Measurements from ENCODE around the gene TMEM204. TPM values are rescaled to one million over a fixed set of nuclear protein-coding genes. Genes with fewer than 3 reads are reported as not detected.

The TMEM204 gene
- total RNA-seq, 4 donors from 2014 or later, result 21.4 to 141 (median 41.7) TPM

DNA sequence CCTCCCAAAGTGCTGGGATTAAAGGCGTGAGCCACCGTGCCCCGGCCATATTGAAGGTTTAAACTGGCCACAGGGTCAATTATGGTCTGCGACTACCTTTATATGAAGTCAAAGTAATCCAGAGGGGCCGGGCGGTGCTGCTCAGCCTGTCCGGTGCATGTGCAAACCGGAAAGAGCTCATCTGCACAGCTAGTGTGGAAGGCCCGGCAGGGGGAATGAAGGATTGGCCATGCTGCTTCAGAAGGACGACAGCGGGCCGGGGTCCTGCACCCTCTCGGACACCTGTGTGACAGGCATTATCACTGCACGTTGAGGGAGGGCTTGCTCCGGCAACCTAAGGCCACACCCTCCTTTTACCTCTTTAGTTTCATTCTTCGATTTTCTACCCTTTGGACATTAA is 23.6 kb downstream of the TMEM204 start:
- ATAC-seq (ENCODE audit: low FRiP score) (no peak), DNase-seq (ENCODE audit: low spot score) (no peak)
- TF ChIP-seq, protein P1, sequence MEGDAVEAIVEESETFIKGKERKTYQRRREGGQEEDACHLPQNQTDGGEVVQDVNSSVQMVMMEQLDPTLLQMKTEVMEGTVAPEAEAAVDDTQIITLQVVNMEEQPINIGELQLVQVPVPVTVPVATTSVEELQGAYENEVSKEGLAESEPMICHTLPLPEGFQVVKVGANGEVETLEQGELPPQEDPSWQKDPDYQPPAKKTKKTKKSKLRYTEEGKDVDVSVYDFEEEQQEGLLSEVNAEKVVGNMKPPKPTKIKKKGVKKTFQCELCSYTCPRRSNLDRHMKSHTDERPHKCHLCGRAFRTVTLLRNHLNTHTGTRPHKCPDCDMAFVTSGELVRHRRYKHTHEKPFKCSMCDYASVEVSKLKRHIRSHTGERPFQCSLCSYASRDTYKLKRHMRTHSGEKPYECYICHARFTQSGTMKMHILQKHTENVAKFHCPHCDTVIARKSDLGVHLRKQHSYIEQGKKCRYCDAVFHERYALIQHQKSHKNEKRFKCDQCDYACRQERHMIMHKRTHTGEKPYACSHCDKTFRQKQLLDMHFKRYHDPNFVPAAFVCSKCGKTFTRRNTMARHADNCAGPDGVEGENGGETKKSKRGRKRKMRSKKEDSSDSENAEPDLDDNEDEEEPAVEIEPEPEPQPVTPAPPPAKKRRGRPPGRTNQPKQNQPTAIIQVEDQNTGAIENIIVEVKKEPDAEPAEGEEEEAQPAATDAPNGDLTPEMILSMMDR (IDR thresholded peaks at IDR 0.05), result no peak

DNA sequence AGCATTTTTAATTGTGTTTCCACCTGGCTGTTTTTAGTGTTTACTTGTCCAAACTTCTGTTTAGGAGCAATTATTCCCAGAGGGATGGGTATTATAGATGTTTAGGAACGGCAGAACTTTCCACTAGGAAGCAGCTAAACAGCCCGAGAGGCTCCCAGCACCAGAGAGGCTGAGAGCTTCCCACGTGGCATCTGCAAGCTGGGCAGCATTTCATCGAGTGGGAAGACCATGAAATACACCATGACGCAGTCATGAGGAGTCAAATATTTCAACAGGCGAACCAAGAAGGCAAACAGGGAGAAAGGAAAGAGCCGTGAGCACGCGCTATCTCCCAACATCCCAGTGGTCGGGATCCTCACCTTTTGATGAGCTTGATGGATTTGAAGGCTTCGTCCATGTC is 24.1 kb downstream of the TMEM204 start:
- DNase-seq (ENCODE audit: low spot score) (no peak), ATAC-seq (ENCODE audit: low FRiP score) (no peak)
- TF ChIP-seq, protein P1 (IDR thresholded peaks at IDR 0.05), result no peak

DNA sequence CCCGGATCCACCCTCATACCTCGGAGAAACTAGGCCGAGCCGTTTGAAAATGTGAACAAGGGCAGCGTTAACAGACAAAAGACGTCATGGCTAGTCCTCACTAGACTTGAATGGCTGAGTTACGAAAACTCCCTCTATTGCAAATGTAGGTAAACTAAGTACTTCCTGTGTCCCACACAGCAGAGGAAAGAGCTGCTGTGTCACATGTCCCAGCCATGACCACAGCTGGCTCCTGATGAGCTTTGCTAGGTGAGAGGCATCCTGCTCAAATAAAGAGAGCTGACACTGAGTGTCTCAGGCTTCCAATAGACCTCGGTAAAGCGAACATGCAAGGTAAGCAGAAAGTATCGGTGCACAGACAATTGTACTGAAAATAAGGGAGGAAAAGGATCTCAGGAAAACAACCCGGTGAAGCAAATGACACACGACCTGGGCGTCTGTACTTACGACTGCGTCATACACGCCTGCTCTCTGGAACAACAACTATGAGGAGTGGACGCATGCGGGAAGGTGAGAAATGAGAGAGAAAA is 26.0 kb downstream of the TMEM204 start:
- TF ChIP-seq, protein P1 (IDR thresholded peaks at IDR 0.05), result no peak
- ATAC-seq (ENCODE audit: low FRiP score) (no peak), DNase-seq (ENCODE audit: low spot score) (no peak)

DNA sequence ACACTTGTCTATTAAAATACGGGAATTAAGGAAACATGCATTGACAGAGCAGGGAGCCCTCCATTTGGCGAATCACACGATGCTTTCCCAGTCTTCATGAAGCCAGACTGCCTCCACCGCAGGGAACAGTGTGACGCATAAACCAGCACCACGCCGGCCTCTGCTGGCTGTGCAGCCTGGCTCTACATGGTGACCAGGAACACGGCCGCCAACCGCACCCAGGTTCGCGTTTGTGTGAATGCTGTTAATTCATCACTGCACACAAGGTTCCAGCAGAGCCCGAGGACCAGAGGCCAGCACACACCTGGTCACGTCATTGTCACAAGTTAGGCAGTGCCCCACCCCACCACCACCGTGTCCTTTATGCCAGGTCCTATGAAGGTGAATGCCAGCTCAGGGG is 26.7 kb downstream of the TMEM204 start:
- DNase-seq (ENCODE audit: low spot score) (no peak), ATAC-seq (ENCODE audit: low FRiP score) (no peak)
- TF ChIP-seq, protein P1 (IDR thresholded peaks at IDR 0.05), result no peak

DNA sequence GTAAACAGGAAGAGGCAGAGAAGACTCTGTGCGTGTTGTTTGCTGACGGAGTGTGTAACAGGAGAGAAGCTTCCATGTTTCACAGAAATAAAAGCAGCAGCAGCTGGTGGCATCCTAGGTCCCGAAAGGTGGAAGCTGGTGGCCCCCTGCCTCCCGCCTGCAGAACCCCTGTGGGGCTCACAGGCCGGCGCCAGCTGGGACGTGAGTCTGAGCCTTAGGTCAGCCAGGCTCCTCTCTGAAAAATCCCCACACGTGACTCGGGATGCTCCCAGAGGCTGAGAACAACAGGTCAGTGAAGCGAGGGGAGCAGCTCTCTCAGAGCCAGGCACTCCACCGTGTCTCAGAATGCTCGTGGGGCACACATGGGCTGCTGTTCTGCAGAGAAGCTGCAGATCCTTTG is 27.4 kb downstream of the TMEM204 start:
- ATAC-seq (ENCODE audit: low FRiP score) (no peak), DNase-seq (ENCODE audit: low spot score) (no peak)
- TF ChIP-seq, protein P1 (IDR thresholded peaks at IDR 0.05), result no peak

DNA sequence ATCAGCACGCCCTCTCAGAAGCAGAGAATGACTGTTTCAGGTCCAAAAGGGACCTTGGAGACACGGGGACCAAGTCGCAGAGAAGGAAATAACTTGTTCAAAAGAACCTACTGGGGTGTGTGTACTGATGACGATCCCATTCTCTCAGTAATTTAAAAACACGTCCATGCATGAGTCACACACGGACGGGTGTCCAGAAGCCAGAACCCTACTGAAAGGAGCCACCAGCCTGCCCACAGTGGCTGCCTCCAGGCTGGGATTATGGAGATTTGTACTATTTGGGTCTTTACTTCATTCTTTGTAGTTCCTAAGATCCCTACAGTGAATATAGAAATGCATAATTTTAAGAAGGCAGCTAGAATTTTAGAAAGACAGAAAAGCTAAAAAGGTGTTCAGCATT is 27.8 kb downstream of the TMEM204 start:
- no peak for ATAC-seq (ENCODE audit: low FRiP score)

DNA sequence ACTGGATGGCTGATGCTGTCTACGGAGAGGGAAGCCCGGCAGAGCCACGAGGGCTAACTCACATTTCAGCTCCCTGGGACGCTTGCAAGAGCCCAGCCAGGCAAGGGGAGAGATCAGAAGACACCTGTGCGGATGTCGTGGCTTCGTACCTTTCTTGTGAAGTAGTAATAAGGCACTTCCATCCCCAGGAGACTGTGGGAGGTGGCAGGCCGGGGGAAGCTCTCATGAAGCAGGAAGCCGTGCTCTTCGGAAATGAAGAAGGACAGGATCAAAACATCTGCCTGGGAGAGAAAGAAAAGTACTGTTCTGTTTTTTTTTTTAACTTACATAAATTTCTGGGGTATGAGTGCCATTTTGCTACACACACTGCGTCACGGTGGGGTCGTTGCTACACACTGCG is 28.4 kb downstream of the TMEM204 start:
- ATAC-seq (ENCODE audit: low FRiP score), result no peak
- TF ChIP-seq, protein P1 (IDR thresholded peaks at IDR 0.05), result no peak
- DNase-seq (ENCODE audit: low spot score), result no peak

More for the DNA sequence above, 27.8 kb downstream of the TMEM204 start:
- no peak for DNase-seq (ENCODE audit: low spot score)
- TF ChIP-seq, protein P1 (IDR thresholded peaks at IDR 0.05), result no peak
